ENCODE results near the gene CYB5RL. TPM values are rescaled to one million over a fixed set of nuclear protein-coding genes. Genes with fewer than 3 reads are reported as not detected.
A peak's percentile ranks its signal among the peaks of the same experiment; 100 is the strongest.

CYB5RL gene
- total RNA-seq = 5.2 TPM

DNA sequence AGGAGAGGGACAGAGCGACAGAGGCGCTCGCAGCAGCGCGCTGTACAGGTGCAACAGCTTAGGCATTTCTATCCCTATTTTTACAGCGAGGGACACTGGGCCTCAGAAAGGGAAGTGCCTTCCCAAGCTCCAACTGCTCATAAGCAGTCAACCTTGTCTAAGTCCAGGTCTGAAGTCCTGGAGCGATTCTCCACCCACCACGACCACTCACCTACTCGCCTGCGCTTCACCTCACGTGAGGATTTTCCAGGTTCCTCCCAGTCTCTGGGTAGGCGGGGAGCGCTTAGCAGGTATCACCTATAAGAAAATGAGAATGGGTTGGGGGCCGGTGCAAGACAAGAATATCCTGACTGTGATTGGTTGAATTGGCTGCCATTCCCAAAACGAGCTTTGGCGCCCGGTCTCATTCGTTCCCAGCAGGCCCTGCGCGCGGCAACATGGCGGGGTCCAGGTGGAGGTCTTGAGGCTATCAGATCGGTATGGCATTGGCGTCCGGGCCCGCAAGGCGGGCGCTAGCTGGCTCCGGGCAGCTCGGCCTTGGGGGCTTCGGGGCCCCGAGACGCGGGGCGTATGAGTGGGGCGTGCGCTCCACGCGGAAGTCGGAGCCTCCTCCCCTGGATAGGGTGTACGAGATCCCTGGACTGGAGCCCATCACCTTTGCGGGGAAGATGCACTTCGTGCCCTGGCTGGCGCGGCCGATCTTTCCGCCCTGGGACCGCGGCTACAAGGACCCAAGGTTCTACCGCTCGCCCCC, at the start of gene CYB5RL, which contains the start of gene MRPL37:
Gene CYB5RL (minus strand): TSS at position 266 of the 754 bp plus-strand sequence. CDS start 4,414 bp downstream, outside the sequence.
Gene MRPL37 (plus strand): TSS at position 403 of the 754 bp plus-strand sequence. CDS start 77 bp downstream, at position 480.
- Histone ChIP-seq H3K9me3 (ENCODE audit: control insufficient read depth in 3 of 3, low read length in 3 of 3) (no peaks in the 10 kb centered on the region), H3K27me3 (ENCODE audit: control insufficient read depth in 3 of 3, insufficient read depth in 3 of 3, low read length in 3 of 3) (no peaks in the 10 kb centered on the region), H3K36me3 (ENCODE audit: control insufficient read depth in 3 of 3, insufficient read depth in 3 of 3, low read length in 3 of 3) (peaks cover 12 to 21% (median 17%) of the 10 kb centered on the region in 3 donors), H3K27ac (ENCODE audit: low read depth, low read length) (peak within 1 kb of the TSS; percentile 76), H3K9ac (ENCODE audit: low read depth in 1 of 3, low read length in 3 of 3) (peak within 1 kb of the TSS; percentile 89 to 97 (median 94)), H3K4me3 (ENCODE audit: low read length in 3 of 3) (peak within 1 kb of the TSS; percentile 89 to 99 (median 98)), H3K4me1 (ENCODE audit: control insufficient read depth in 3 of 3, insufficient read depth in 3 of 3, low read length in 3 of 3) (peaks cover 18 to 26% (median 21%) of the 10 kb centered on the region in 3 donors)

GRCh38 chr1:54248966-54249365, 49.1 kb upstream of the CYB5RL start:
- no peak overlapping the region for H3K27ac ChIP-seq (ENCODE audit: low read depth, low read length)
- no peak overlapping the region for H3K4me3 ChIP-seq (ENCODE audit: low read length in 3 of 3)
- H3K36me3 ChIP-seq (ENCODE audit: control insufficient read depth in 3 of 3, insufficient read depth in 3 of 3, low read length in 3 of 3) = peaks cover 13 to 27% (median 24%) of the 10 kb centered on the region in 3 donors
- H3K4me1 ChIP-seq (ENCODE audit: control insufficient read depth in 3 of 3, insufficient read depth in 3 of 3, low read length in 3 of 3) = peaks cover 6 to 41% (median 16%) of the 10 kb centered on the region in 3 donors
- H3K9me3 ChIP-seq (ENCODE audit: control insufficient read depth in 3 of 3, low read length in 3 of 3) = no peaks in the 10 kb centered on the region
- H3K9ac ChIP-seq (ENCODE audit: low read depth in 1 of 3, low read length in 3 of 3) = no peak overlapping the region
- H3K27me3 ChIP-seq (ENCODE audit: control insufficient read depth in 3 of 3, insufficient read depth in 3 of 3, low read length in 3 of 3) = no peaks in the 10 kb centered on the region

DNA sequence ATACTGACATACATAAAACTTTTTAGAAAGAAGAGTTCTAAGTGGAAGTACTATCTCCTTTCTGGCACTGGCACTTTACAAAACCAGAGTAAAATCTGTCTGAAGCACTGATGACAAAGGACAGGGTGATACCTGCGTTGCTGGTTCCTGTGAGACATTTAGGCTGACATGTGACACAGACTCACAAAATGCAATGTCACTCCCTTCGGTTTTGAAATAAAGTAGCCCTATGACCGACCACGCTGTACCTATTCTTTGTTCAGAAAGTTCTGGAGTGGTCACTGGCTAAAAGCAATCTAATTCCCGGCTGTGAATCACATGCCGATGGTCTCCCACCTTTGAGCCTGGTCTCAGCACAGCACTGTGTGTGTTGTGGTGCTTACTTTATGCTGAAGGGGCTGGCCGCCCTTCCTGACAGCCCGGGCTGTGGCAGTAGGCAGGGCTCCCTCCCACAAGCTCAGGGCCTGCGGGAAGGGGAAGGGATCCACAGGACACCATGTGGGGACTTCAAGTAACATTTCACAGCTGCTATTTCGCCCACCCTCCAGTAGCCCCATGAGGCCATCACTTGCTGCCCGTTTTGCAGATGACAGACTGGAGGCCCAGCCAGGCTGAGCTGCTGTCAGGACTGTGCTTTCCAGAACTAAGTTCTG, 48.2 kb upstream of the CYB5RL start:
- Histone ChIP-seq H3K27ac (ENCODE audit: low read depth, low read length) (no peak overlapping the region), H3K9ac (ENCODE audit: low read depth in 1 of 3, low read length in 3 of 3) (no peak overlapping the region), H3K4me1 (ENCODE audit: control insufficient read depth in 3 of 3, insufficient read depth in 3 of 3, low read length in 3 of 3) (peaks cover 6 to 34% (median 15%) of the 10 kb centered on the region in 3 donors), H3K27me3 (ENCODE audit: control insufficient read depth in 3 of 3, insufficient read depth in 3 of 3, low read length in 3 of 3) (no peaks in the 10 kb centered on the region), H3K9me3 (ENCODE audit: control insufficient read depth in 3 of 3, low read length in 3 of 3) (no peaks in the 10 kb centered on the region), H3K4me3 (ENCODE audit: low read length in 3 of 3) (no peak overlapping the region), H3K36me3 (ENCODE audit: control insufficient read depth in 3 of 3, insufficient read depth in 3 of 3, low read length in 3 of 3) (peaks cover 13 to 31% (median 29%) of the 10 kb centered on the region in 3 donors)

DNA sequence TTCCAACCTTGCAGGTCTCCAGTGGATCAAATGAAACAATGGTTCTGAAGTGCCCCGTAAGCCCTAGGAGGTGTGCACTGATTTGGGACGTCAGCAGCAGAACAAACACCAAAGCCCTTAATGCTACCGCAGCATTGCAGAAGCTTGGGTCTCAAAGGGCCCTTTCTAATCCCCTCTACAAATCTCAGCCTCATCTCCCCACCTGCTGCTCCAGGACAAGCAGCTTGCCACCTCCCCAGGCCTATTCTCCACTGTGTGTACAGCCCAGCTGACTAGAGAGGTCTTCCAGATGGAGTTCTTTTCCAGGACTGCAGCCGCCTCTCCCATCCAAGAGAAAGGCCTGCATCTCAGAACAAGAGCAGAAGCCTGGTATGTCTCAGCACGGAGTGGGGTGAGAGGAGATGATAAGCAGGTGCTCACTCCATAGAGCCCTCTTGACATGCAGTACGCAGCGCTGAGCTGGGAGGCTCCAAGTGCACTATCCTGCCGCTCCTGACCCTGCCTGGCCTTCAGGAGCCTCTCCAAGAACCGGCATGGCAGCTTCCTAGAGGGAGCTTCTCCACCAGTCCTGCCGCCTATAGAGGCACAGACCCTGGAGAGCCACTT, 46.4 kb upstream of the CYB5RL start:
- no peak overlapping the region for H3K27ac ChIP-seq (ENCODE audit: low read depth, low read length)
- no peak overlapping the region for H3K9ac ChIP-seq (ENCODE audit: low read depth in 1 of 3, low read length in 3 of 3)
- peaks cover 6 to 34% (median 15%) of the 10 kb centered on the region in 3 donors for H3K4me1 ChIP-seq (ENCODE audit: control insufficient read depth in 3 of 3, insufficient read depth in 3 of 3, low read length in 3 of 3)
- no peaks in the 10 kb centered on the region for H3K9me3 ChIP-seq (ENCODE audit: control insufficient read depth in 3 of 3, low read length in 3 of 3)
- peaks cover 15 to 39% (median 31%) of the 10 kb centered on the region in 3 donors for H3K36me3 ChIP-seq (ENCODE audit: control insufficient read depth in 3 of 3, insufficient read depth in 3 of 3, low read length in 3 of 3)
- no peaks in the 10 kb centered on the region for H3K27me3 ChIP-seq (ENCODE audit: control insufficient read depth in 3 of 3, insufficient read depth in 3 of 3, low read length in 3 of 3)
- no peak overlapping the region for H3K4me3 ChIP-seq (ENCODE audit: low read length in 3 of 3)

DNA sequence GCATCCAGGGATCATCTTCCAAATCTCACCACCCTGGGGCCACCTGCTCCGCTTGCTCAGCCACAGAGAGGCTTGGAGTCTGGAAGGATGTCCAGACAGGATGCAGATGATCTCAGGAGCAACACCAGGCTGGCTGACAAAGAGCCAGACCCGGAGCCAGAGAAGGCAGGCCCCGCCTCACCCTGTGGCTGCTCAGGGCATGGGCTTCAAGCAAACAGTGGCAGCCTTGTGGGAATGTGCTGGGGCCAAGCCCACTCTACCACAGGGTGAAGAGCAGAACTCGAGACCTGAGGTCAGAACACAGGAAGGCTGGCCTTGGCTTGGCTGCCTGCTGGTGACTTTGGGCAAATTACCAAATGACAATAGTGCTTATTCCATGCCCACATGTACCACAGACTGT, 45.7 kb upstream of the CYB5RL start:
- Histone ChIP-seq H3K27me3 (ENCODE audit: control insufficient read depth in 3 of 3, insufficient read depth in 3 of 3, low read length in 3 of 3) (no peaks in the 10 kb centered on the region), H3K27ac (ENCODE audit: low read depth, low read length) (no peak overlapping the region), H3K9me3 (ENCODE audit: control insufficient read depth in 3 of 3, low read length in 3 of 3) (no peaks in the 10 kb centered on the region), H3K36me3 (ENCODE audit: control insufficient read depth in 3 of 3, insufficient read depth in 3 of 3, low read length in 3 of 3) (peaks cover 18 to 43% (median 28%) of the 10 kb centered on the region in 3 donors), H3K9ac (ENCODE audit: low read depth in 1 of 3, low read length in 3 of 3) (no peak overlapping the region), H3K4me1 (ENCODE audit: control insufficient read depth in 3 of 3, insufficient read depth in 3 of 3, low read length in 3 of 3) (peaks cover 5 to 32% (median 14%) of the 10 kb centered on the region in 3 donors), H3K4me3 (ENCODE audit: low read length in 3 of 3) (no peak overlapping the region)

GRCh38 chr1:54244655-54245054, 44.8 kb upstream of the CYB5RL start:
- Histone ChIP-seq H3K27ac (ENCODE audit: low read depth, low read length) (no peak overlapping the region), H3K9me3 (ENCODE audit: control insufficient read depth in 3 of 3, low read length in 3 of 3) (no peaks in the 10 kb centered on the region), H3K36me3 (ENCODE audit: control insufficient read depth in 3 of 3, insufficient read depth in 3 of 3, low read length in 3 of 3) (peaks cover 18 to 44% (median 28%) of the 10 kb centered on the region in 3 donors), H3K27me3 (ENCODE audit: control insufficient read depth in 3 of 3, insufficient read depth in 3 of 3, low read length in 3 of 3) (no peaks in the 10 kb centered on the region), H3K9ac (ENCODE audit: low read depth in 1 of 3, low read length in 3 of 3) (no peak overlapping the region), H3K4me1 (ENCODE audit: control insufficient read depth in 3 of 3, insufficient read depth in 3 of 3, low read length in 3 of 3) (peaks cover 4 to 30% (median 11%) of the 10 kb centered on the region in 3 donors), H3K4me3 (ENCODE audit: low read length in 3 of 3) (no peak overlapping the region)

- Histone ChIP-seq H3K9ac (ENCODE audit: low read depth in 1 of 3, low read length in 3 of 3) (no peak overlapping the region), H3K27me3 (ENCODE audit: control insufficient read depth in 3 of 3, insufficient read depth in 3 of 3, low read length in 3 of 3) (no peaks in the 10 kb centered on the region), H3K9me3 (ENCODE audit: control insufficient read depth in 3 of 3, low read length in 3 of 3) (no peaks in the 10 kb centered on the region), H3K36me3 (ENCODE audit: control insufficient read depth in 3 of 3, insufficient read depth in 3 of 3, low read length in 3 of 3) (peaks cover 30 to 48% (median 33%) of the 10 kb centered on the region in 3 donors), H3K27ac (ENCODE audit: low read depth, low read length) (no peak overlapping the region), H3K4me1 (ENCODE audit: control insufficient read depth in 3 of 3, insufficient read depth in 3 of 3, low read length in 3 of 3) (peaks cover 4 to 26% (median 15%) of the 10 kb centered on the region in 3 donors), H3K4me3 (ENCODE audit: low read length in 3 of 3) (no peak overlapping the region)
These were observed 43.2 kb upstream of the CYB5RL start for GRCh38 chr1:54243022-54243421.

DNA sequence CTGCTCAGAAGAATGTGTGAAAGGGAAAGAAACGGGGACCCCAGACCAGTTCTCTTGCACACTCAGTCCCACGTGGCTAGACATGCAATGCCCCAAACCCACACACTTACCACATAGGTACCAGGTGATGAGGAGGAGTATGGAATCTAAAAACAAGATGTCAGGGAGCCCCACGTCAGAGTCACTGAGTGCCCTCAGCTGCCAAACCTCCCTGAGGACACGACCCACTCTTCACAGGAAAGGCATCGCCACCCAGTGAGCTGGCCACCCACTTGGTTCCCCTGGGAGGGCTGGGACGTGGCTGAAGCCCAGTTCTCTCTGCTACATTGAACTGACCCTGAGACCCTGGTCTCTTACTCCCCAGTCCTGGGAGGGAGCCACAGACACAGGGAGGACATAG, 41.5 kb upstream of the CYB5RL start:
- Histone ChIP-seq H3K36me3 (ENCODE audit: control insufficient read depth in 3 of 3, insufficient read depth in 3 of 3, low read length in 3 of 3) (peaks cover 37 to 56% (median 50%) of the 10 kb centered on the region in 3 donors), H3K9ac (ENCODE audit: low read depth in 1 of 3, low read length in 3 of 3) (no peak overlapping the region), H3K4me1 (ENCODE audit: control insufficient read depth in 3 of 3, insufficient read depth in 3 of 3, low read length in 3 of 3) (peaks cover 4 to 14% (median 13%) of the 10 kb centered on the region in 3 donors), H3K9me3 (ENCODE audit: control insufficient read depth in 3 of 3, low read length in 3 of 3) (no peaks in the 10 kb centered on the region), H3K27me3 (ENCODE audit: control insufficient read depth in 3 of 3, insufficient read depth in 3 of 3, low read length in 3 of 3) (no peaks in the 10 kb centered on the region), H3K4me3 (ENCODE audit: low read length in 3 of 3) (no peak overlapping the region), H3K27ac (ENCODE audit: low read depth, low read length) (no peak overlapping the region)

DNA sequence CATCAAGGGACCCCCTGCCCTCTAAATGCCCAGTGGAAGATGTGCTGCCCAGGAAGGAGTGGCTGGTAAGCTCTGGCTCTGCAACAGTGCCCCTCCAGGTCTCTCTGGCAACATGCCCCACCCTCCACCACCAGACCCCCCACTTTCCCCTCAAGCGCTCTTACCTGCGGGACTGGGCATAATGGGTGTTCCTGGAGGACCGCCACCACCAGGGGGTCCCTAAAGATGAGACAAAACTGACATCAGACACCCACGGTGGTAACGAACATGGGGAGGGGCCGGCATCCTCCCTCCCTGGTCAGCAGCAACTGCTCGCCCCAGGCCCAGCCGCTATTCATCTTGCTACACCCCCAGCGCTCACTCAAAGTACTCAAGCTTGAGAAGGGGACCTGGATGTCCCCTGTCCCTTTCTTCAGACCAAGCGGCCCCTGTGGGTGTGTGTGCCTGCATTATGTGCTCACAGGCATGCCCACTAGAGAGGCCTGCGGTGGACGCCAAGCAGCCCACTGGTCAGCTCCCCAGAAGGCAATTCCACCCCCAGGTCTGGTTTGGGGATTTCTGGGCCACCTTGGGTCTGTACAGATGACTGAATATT, 41.0 kb upstream of the CYB5RL start:
- no peaks in the 10 kb centered on the region for H3K9me3 ChIP-seq (ENCODE audit: control insufficient read depth in 3 of 3, low read length in 3 of 3)
- no peak overlapping the region for H3K9ac ChIP-seq (ENCODE audit: low read depth in 1 of 3, low read length in 3 of 3)
- H3K36me3 ChIP-seq (ENCODE audit: control insufficient read depth in 3 of 3, insufficient read depth in 3 of 3, low read length in 3 of 3) = peaks cover 38 to 54% (median 51%) of the 10 kb centered on the region in 3 donors
- H3K27me3 ChIP-seq (ENCODE audit: control insufficient read depth in 3 of 3, insufficient read depth in 3 of 3, low read length in 3 of 3) = no peaks in the 10 kb centered on the region
- H3K27ac ChIP-seq (ENCODE audit: low read depth, low read length) = no peak overlapping the region
- no peak overlapping the region for H3K4me3 ChIP-seq (ENCODE audit: low read length in 3 of 3)
- H3K4me1 ChIP-seq (ENCODE audit: control insufficient read depth in 3 of 3, insufficient read depth in 3 of 3, low read length in 3 of 3) = peaks cover under 1 to 13% (median 11%) of the 10 kb centered on the region in 3 donors
